LNCaP clone FGC (cell line): ENCODE results near the gene TMEM198.

Source experiments
- DNase-seq: peaks from one replicate; pipeline ENCODE4 v3.0.0-alpha.2; 2011; ENCODE audit warnings: low read depth
- H3K4me3 ChIP-seq: 2 replicates; pipeline ENCODE4 v1.5.1; 2011; ENCODE audit warnings: mild to moderate bottlenecking, low read depth, low read length, control low read depth
- TF ChIP-seq, protein P1 (sequence below): IDR thresholded peaks from 2 replicates; pipeline ENCODE4 v1.5.1; 2012; ENCODE audit warnings: mild to moderate bottlenecking; ENCODE audit not compliant: control insufficient read depth, insufficient read depth; ENCODE audit errors: extremely low read depth

The TMEM198 gene

GRCh38 chr2:219541611-219542180 is 2.1 kb upstream of the TMEM198 start:
- TF ChIP-seq, protein P1, sequence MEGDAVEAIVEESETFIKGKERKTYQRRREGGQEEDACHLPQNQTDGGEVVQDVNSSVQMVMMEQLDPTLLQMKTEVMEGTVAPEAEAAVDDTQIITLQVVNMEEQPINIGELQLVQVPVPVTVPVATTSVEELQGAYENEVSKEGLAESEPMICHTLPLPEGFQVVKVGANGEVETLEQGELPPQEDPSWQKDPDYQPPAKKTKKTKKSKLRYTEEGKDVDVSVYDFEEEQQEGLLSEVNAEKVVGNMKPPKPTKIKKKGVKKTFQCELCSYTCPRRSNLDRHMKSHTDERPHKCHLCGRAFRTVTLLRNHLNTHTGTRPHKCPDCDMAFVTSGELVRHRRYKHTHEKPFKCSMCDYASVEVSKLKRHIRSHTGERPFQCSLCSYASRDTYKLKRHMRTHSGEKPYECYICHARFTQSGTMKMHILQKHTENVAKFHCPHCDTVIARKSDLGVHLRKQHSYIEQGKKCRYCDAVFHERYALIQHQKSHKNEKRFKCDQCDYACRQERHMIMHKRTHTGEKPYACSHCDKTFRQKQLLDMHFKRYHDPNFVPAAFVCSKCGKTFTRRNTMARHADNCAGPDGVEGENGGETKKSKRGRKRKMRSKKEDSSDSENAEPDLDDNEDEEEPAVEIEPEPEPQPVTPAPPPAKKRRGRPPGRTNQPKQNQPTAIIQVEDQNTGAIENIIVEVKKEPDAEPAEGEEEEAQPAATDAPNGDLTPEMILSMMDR = peak; percentile 81
- DNase-seq = peak; percentile 67
- peak overlapping the region; percentile 63 for H3K4me3 ChIP-seq

GRCh38 chr2:219542931-219543595 is 765 bp upstream of the TMEM198 start:
- DNase-seq = no peak
- TF ChIP-seq, protein P1 = 0 out of 2 replicates have a peak, but pooled peaks have one; percentile 6

DNA sequence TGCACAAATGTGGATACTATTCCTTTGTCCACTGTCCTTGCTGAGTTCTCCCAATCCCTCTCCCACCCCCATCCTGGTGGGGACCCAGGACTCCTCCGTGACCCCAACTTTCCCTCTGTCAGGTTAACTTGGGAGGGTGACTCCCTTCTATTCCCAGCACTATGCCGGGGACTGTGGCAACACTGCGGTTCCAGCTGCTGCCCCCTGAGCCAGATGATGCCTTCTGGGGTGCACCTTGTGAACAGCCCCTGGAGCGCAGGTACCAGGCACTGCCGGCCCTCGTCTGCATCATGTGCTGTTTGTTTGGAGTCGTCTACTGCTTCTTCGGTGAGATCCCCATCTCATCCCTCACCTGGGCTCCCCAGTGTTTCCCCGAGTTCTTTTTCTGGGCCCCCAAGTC is 739 bp downstream of the TMEM198 start:
- no peak for DNase-seq
- H3K4me3 ChIP-seq = peak overlapping the region; percentile 63
- TF ChIP-seq, protein P1 = no peak

More at GRCh38 chr2:219542931-219543595, 765 bp upstream of the TMEM198 start:
- peak overlapping the region; percentile 63 for H3K4me3 ChIP-seq

GRCh38 chr2:219545295-219545942 is 1.6 kb downstream of the TMEM198 start:
- TF ChIP-seq, protein P1 = no peak
- H3K4me3 ChIP-seq = no peak overlapping the region

GRCh38 chr2:219545943-219546352 is 2.1 kb downstream of the TMEM198 start:
- DNase-seq = no peak
- TF ChIP-seq, protein P1 = no peak
- no peak overlapping the region for H3K4me3 ChIP-seq

More at GRCh38 chr2:219545295-219545942, 1.6 kb downstream of the TMEM198 start:
- DNase-seq = no peak

- no peak overlapping the region for H3K4me3 ChIP-seq
- TF ChIP-seq, protein P1 = no peak
- DNase-seq = no peak
Measured at GRCh38 chr2:219547621-219548020, 3.8 kb downstream of the TMEM198 start.
